Germinal center (tissue), 1 donor: Measurements from ENCODE around the gene ANKFY1.

Source experiments
- DNase-seq: peaks from one replicate; pipeline ENCODE4 v3.0.0; 2012; ENCODE audit warnings: mixed read lengths, low spot score

Gene ANKFY1

GRCh38 chr17:4263282-4264215 lies at the start of gene ANKFY1:
Gene ANKFY1 (minus strand): TSS chr17:4263979. CDS start chr17:4263941, 38 bp downstream.
- peak; percentile 96 for DNase-seq

DNA sequence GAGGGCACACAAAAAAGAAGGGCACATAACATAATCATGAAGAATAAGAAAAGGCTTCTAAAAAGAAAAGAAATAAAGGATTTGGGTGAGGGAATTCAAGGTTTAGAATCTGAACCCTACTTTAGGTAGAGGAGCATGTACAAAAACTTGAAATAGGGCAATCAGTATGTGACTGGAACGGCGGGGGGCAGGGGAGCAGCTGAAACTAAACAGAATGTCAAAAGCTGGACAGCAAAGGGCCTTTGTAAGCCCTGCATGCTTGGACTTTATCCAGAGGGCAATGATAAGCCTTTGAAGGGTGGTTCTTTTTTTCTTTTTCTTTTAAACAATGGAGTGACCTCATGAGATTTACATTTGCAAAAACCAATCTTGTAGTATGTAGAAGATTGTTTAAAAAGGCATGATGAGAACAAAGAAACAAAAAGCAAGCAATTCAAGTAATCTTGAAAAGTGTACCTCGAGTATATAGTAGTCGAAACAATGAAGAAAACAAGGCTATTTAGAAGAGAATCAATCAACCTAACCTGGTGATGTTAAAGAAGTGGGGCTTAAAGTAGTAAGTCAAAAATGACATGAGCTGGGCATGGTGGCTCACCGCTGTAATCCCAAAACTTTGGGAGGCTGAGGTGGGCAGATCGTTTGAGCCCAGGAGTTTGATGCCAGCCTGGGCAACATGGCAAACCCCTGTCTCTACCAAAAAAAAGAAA lies 46.7 kb upstream of the ANKFY1 start:
- DNase-seq, result no peak

- no peak for DNase-seq
Measured at GRCh38 chr17:4309897-4310296, 46.1 kb upstream of the ANKFY1 start.

DNA sequence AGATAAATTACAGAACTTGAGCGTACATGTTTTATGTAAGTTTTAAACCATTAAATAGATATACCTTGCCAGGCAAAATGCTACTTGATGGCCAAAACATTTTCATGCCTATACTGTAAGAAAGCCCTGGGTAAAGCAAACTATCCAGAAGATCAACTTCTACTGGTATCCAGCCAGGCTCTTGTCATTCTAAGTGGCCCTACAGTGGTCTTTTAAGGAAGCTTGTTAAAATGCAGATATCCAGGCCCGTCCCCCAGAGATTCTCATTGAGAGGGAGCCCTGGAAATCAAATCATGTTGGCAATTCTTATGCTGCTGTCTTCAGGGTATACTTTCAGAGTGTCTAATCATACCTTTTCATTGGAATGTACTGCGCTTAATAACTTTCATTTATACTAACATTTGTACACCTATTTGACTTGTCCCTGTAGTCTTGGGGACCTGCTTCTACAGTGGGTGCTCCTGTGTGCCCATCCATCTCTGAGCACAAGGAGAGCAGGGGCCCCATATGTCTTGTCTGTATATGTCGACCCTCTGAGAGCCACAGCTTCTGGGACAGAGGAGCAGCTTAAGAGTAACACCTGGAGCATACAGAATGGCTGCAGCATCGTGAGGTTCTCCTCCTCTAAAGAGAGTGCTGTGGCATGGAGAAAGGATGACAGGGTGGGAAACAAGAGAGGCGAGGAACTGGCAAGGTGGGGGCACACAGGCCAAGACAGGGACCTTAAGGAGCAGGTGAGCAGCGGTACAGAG lies 43.6 kb upstream of the ANKFY1 start:
- no peak for DNase-seq

GRCh38 chr17:4305224-4305623 lies 41.4 kb upstream of the ANKFY1 start:
- no peak for DNase-seq

- DNase-seq, result peak; percentile 60
Measured at GRCh38 chr17:4304417-4305027, 40.7 kb upstream of the ANKFY1 start.

- DNase-seq, result no peak
Measured at GRCh38 chr17:4301066-4301465, 37.3 kb upstream of the ANKFY1 start.

DNA sequence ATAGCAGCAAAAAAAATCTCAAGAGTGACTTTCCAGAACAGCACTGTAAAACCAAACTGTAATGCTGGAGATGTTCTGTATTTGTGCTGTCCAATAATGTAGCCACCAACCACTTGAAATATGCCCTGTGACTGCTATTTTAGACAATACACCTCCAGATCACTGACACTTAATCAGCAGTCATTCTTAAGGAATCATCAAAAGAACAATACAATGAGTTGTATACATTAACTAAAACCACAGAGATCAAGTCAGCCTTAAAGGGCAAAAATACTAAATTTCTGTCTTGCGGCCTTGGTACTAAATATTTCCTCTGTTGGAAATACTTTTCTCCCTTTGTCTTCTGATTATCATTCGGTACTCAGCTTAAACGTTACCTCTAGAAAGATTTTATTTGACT lies 33.6 kb upstream of the ANKFY1 start:
- DNase-seq, result no peak

- no peak for DNase-seq
Measured at GRCh38 chr17:4295686-4296085, 31.9 kb upstream of the ANKFY1 start.

DNA sequence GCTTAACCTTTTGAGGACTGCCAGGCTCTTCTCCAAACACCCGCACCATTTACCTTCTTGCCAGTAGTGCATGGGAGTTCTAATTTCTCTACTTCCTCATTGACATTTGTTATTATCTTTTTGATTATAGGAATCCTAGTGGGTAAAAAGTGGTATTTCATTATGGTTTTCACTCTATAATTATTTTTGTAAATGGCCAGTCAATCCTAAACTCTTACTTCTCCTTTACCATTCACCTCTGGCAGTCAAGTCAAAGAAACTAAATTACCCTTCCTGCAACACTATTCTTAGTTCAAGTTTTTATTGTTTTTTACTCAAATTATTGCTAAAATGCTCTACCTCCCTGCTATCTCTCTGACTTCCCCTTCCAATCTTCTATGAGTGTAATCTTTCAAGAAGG lies 29.8 kb upstream of the ANKFY1 start:
- DNase-seq, result peak; percentile 24

DNA sequence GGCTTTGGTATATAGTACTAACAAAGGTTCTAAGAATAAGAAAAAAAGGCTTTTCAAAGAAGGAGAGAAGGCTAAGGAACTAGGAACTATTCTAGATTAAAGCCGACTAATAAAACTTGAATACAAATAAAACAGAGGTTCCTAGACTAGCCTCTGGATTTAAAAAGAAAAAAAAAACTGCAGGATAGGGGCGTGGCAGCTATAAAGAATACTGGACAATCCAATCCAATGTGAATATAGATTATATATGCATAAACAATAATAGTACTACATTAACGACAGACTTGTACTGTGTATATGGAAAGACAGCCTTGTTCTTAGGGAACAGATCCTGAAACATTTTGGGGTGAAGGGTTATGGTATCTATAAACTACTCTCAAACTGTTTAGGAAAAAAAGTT lies 23.9 kb upstream of the ANKFY1 start:
- DNase-seq, result no peak

- DNase-seq, result no peak
Measured at GRCh38 chr17:4276514-4276913, 12.7 kb upstream of the ANKFY1 start.

GRCh38 chr17:4272972-4273368 lies 9.2 kb upstream of the ANKFY1 start:
- DNase-seq, result no peak

DNA sequence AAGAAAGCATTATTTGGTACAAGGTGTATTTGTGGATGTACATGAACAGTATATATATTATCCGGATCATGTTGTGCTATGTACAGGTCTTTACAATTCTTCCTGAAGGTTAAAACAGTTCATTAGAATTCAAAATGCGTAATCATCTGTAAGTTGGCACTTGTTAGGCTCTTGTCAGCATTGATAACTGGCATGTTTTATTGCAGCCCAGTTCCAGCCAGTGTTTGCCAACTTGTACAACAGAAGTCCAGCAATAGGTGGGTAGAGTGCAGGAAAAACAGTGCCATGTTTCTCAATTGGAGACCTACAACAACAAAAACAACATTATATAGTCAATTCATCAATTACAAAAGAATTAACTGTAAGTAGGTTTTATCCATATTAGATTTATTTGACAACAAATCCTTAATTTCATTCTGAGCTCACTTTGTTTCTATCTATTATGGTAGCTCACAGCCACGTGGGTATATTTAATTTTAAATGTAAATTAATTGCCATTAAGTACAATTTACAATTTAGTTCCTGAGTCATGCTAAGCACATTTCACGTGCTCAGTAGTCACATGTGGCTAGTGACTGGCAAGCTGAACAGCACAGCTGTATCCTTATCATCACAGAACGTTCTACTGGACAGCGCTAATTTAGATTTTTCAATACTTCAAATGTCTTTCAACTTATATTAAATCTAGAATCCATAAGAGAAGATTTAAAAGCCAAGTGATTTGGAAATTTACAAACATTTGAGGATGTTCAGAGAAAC lies 8.6 kb upstream of the ANKFY1 start:
- DNase-seq, result no peak

DNA sequence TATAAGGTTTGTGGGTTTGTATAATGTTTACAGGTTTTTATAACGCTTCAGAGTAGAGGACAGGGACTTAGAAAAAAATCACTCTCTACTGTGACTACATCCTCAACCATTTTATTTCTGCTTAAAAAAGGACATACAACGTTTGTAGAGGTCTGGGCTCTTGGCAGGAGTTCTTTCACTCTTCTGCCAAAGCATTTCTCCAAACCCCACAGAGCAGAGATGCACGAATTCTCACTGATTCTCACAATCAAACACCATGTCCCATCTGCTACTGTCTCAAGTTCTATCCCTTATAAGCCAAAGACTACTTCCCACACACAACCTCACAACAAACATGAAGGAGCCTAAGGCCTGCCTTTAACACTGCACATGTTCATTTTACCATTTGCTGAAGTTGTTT lies 7.0 kb upstream of the ANKFY1 start:
- no peak for DNase-seq

DNA sequence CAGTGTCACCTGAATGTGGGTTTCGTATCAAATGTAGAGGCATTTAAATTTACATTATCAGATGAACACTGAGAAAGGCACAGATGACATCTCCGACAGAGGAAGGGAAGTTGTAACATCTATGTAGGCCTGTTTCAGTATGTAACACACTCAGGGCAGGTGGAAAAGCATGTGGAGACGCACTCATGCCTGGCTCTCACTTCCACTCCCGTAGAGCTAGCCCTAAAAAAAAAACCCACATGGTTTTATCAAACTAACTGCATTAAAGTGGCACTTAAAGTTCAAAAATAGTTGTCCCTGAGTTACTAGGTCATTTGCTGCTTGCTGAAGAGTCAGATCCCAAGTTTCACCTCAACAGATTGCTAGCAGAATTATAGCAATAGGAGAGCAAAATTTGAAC lies 6.1 kb upstream of the ANKFY1 start:
- DNase-seq, result no peak

DNA sequence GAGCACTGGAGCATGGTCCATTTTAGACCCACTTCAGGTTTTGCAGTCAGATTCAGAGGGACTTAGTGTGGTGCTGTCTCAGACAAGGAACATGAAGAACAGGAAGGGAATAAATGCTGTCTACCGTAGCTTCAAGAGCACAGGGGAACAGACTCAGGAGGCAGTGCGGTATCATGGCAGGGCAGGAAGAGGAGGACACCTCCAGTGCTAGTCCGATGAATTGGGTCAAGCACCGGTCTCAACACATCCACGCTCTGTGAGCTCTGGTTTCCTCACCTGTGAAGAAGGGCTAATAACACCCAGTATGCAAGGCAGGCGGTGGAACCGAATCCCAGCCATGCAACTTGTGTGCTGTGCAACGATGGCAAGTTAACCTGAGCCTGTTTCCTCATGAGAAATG lies 3.6 kb upstream of the ANKFY1 start:
- DNase-seq, result no peak

- no peak for DNase-seq
Measured at GRCh38 chr17:4266550-4266949, 2.8 kb upstream of the ANKFY1 start.

DNA sequence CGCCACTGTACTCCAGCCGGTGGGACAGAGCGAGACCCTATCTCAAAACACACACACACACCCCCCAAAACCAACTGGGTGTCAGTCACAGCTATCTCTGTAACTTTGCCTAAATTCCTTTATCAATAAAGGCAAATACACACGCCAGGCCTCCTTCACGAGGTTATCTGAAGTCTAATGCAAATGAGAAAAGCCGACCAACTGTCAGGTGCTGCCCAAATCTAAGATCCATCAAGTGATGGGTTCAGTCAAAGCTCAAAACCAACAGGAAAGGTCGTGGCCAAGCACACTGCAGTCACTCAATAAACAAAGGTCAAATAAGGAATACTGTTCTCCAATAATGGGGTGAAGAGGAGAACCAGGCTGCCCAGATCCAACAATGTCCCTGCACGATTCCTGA lies 1.1 kb downstream of the ANKFY1 start:
- no peak for DNase-seq

DNA sequence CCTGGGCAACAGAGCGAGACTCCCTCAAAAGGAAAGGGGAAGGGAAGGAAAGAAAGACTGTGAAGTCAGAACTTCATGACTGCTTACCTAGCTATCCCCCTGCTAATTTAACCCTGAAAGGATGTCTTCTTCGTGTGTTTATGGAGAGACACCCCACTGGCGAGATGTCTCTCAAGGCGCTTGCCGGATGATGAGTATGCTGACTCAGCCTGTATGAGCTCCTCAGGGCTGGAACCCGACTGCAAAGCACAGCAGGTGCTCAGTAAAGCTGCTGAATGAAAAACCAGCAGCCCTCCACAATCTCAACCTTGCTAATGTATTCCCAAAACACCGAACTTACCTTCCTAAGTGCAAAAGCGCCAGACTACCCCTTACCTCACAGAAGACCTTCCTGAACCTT lies 2.3 kb downstream of the ANKFY1 start:
- DNase-seq, result no peak

DNA sequence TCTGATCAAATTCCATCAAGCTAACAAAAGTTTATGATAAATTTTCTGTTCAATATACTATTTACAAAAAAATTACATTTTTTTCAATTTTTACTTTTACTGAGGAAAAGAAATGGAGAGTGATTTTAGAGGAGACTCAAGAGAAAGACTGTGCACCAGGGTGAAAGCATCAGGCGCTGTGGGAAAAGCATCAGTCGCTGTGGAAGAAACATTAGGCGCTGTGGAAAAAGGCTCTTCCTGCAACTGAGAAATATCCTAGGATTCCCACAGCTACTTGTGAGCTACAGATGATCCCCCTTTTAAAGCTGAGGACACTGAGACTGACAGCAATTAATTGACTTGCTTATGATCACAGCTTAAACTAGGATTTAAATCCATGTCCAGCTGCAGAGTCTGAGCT lies 4.9 kb downstream of the ANKFY1 start:
- no peak for DNase-seq
